ENCODE data around the gene NHEJ1.

Gene NHEJ1

DNA sequence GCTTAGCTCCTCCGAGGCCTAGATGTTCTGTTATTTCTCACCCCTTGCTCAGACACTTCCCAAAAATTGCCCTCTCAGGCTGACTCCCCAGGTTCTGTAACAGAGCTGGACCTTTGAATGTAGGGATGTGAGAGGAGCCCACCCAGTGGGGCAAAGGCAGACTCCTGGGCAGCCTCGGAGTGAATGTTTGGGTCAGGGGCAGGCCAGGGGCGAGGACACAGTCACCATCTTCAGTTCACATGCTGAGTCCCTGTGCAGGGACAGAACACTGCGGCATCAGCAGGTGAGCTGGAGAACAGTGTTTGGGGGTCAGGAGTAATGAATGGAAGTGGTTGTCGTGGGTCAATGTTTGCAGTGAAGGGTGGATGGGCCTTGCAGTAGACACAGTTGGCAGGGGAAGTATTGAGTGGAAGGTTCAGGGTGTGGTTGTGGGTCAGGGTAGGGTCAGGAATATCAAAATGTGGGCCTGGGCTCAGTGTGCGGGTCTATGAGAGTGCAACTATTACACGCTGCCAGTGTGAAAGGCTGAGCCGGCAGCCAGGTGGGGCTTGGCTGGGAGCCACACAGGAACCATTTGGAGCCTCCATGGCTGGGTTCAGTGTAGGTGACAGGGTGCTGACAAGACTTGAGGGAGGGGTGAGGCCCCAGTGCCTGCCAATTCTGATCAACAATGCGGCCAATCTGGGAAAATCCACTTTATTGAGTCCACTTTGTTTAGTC is 104.3 kb downstream of the NHEJ1 start:
- Histone ChIP-seq H3K9me3 (ENCODE audit: control extremely low read depth in 1 of 5, control insufficient read depth in 4 of 5, insufficient read depth in 2 of 5, low read depth in 1 of 5, low read length in 4 of 5) (no peaks in the 10 kb centered on the region), H3K36me3 (ENCODE audit: control insufficient read depth in 4 of 4, insufficient read depth in 4 of 4, low read length in 3 of 4) (no peaks in the 10 kb centered on the region), H3K27me3 (replicated peaks in 2 of 5; ENCODE audit: control insufficient read depth in 4 of 5, insufficient read depth in 5 of 5, low read length in 4 of 5) (peaks cover 0 to 88% (median 31%) of the 10 kb centered on the region in 5 experiments), H3K27ac (ENCODE audit: insufficient read depth in 1 of 2, low read depth in 1 of 2, low read length in 2 of 2, poor library complexity in 1 of 2, severe bottlenecking in 2 of 2) (no peak overlapping the region), H3K4me3 (ENCODE audit: control insufficient read depth in 1 of 7, extremely low read depth in 1 of 7, insufficient read depth in 4 of 7, low read depth in 2 of 7, low read length in 6 of 7) (no peak overlapping the region), H3K4me1 (ENCODE audit: control extremely low read depth in 1 of 4, control insufficient read depth in 4 of 4, insufficient read depth in 4 of 4, low read length in 3 of 4) (peaks cover 0 to 39% (median 20%) of the 10 kb centered on the region in 4 experiments)
- DNase-seq, result no peak
- 84% methylated on average over 7 of the region's 9 CpGs for WGBS (ENCODE audit: insufficient coverage)
- POLR2A ChIA-PET, result no interaction called here
- CTCF ChIA-PET, result interaction anchor here (1.0 to 25.1 kb wide), 10 partner anchors 11 to 98 kb away, joined by 3 to 336 read pairs (median 4); partner anchors contain the start of gene NHEJ1

DNA sequence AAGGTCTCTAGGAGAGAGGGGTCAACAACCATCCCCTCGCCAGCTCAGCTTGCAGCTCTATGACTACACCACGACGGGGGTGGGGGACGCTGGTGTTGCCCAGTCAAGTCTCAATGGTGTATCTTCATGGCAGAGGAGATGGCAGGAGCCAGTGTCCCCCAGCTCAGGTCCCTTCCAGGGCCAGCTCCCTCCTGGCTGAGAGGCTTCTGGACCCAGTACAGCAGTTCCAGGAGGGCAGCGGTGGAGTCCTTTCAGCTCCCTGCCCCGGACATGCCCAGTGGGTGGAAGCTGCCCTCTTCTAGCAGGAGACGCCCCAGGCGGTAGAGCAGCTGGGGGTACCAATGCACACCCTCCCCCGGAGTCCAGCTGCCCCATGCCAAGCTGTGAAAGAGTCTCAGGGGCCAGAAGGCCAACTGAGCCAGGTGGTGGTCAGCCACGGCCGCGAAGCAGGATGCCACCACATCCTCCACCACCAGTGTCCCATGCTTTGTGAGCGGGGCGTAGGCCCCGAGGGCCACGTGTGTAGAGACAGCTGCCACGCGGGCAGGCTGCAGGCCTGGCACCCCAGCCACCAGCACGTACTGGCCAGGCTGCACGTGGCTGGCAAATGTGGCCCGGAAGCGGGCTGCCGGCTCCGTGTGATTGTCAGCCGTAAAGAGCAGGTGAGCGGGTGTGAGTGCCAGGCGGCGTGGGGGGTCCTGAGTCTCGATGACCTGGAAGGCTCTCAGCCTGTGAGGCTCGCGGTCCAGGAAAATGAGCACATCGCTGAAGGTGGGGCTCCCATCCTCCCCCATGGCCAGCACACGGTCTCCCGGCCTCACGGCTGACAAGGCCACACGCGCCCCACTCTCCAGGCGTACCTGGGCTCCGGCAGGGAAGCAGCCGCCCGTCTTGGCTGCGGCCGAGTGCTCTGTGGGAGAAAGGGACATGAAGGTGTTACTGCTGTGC is 105.4 kb downstream of the NHEJ1 start:
- peaks cover 0 to 89% (median 31%) of the 10 kb centered on the region in 5 experiments for H3K27me3 ChIP-seq (replicated peaks in 2 of 5; ENCODE audit: control insufficient read depth in 4 of 5, insufficient read depth in 5 of 5, low read length in 4 of 5)
- no peak overlapping the region for H3K27ac ChIP-seq (ENCODE audit: insufficient read depth in 1 of 2, low read depth in 1 of 2, low read length in 2 of 2, poor library complexity in 1 of 2, severe bottlenecking in 2 of 2)
- peaks cover 0 to 30% (median 15%) of the 10 kb centered on the region in 4 experiments for H3K4me1 ChIP-seq (ENCODE audit: control extremely low read depth in 1 of 4, control insufficient read depth in 4 of 4, insufficient read depth in 4 of 4, low read length in 3 of 4)
- ChIA-PET CTCF (interaction anchor here (1.0 to 25.1 kb wide), 10 partner anchors 10 to 99 kb away, joined by 3 to 336 read pairs (median 4); partner anchors contain the start of gene NHEJ1), POLR2A (no interaction called here)
- no peaks in the 10 kb centered on the region for H3K36me3 ChIP-seq (ENCODE audit: control insufficient read depth in 4 of 4, insufficient read depth in 4 of 4, low read length in 3 of 4)
- no peaks in the 10 kb centered on the region for H3K9me3 ChIP-seq (ENCODE audit: control extremely low read depth in 1 of 5, control insufficient read depth in 4 of 5, insufficient read depth in 2 of 5, low read depth in 1 of 5, low read length in 4 of 5)
- DNase-seq, result no peak
- 94% methylated on average over 36 of the region's 43 CpGs for WGBS (ENCODE audit: insufficient coverage)
- no peak overlapping the region for H3K4me3 ChIP-seq (ENCODE audit: control insufficient read depth in 1 of 7, extremely low read depth in 1 of 7, insufficient read depth in 4 of 7, low read depth in 2 of 7, low read length in 6 of 7)

DNA sequence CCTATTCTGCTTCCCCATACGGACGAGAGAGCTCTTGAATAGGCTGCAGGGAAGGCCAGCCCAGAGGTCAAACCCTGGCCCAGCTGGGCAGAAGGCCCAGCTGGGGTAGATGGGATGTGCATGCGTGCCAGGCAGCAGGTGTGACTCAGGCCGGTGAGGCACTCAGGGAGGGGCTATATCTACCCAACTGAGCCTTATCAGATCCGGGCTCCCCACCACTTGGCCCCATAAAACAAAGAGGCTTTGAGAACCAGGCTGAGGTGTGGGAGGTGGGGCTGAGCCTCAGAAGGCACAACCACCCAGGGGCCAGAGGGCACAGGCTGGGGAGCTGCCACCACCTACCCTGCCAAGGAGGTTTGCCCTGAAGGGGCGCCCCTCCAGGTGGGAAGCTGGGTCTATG is 111.3 kb downstream of the NHEJ1 start:
- H3K9me3 ChIP-seq (ENCODE audit: control extremely low read depth in 1 of 5, control insufficient read depth in 4 of 5, insufficient read depth in 2 of 5, low read depth in 1 of 5, low read length in 4 of 5), result no peaks in the 10 kb centered on the region
- H3K27me3 ChIP-seq (replicated peaks in 2 of 5; ENCODE audit: control insufficient read depth in 4 of 5, insufficient read depth in 5 of 5, low read length in 4 of 5), result peaks cover 0 to 74% (median 14%) of the 10 kb centered on the region in 5 experiments
- H3K4me1 ChIP-seq (ENCODE audit: control extremely low read depth in 1 of 4, control insufficient read depth in 4 of 4, insufficient read depth in 4 of 4, low read length in 3 of 4), result no peaks in the 10 kb centered on the region
- no peaks in the 10 kb centered on the region for H3K36me3 ChIP-seq (ENCODE audit: control insufficient read depth in 4 of 4, insufficient read depth in 4 of 4, low read length in 3 of 4)
- H3K27ac ChIP-seq (ENCODE audit: insufficient read depth in 1 of 2, low read depth in 1 of 2, low read length in 2 of 2, poor library complexity in 1 of 2, severe bottlenecking in 2 of 2), result no peak overlapping the region
- H3K4me3 ChIP-seq (ENCODE audit: control insufficient read depth in 1 of 7, extremely low read depth in 1 of 7, insufficient read depth in 4 of 7, low read depth in 2 of 7, low read length in 6 of 7), result no peak overlapping the region
- no peak for DNase-seq
- ChIA-PET POLR2A (no interaction called here), CTCF (interaction anchor here (2.7 kb wide), 1 partner anchor 10 kb away, joined by 10 read pairs; no protein-coding TSS in a partner anchor)
- 93% methylated on average over 4 of the region's 6 CpGs for WGBS (ENCODE audit: insufficient coverage)

DNA sequence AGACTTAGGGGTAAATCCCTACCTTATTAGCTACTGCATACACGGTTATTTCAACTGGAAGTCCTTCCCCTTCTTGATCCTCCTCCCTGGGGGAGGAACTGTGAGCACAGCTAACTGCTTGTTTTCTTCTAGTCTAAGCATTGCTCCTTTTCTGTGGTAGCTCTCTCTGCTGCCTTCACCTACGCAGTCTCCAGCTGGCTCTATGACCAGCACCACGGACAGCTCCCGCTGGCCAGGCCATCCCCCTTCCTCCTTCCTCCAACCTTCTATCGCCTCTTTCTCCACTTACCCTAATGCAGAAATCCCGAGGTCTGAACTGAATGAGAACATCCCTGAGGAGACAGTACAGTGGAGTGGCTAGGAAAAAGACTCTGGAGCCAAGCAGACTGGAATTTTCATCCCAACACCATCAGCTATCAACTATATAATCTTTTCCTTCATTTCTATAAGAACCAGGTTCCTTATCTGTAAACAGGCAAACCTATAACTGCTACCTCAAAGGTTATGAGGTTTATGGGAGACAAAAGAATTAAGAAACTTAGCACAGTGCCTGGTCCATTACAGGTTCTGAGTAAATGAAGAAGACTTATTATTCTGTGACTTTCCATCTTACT is 114.6 kb downstream of the NHEJ1 start:
- CTCF ChIA-PET, result interaction anchor here (0.9 to 2.1 kb wide), 9 partner anchors 10 to 253 kb away, joined by 3 to 8 read pairs (median 4); no protein-coding TSS in a partner anchor
- H3K27me3 ChIP-seq (replicated peaks in 2 of 5; ENCODE audit: control insufficient read depth in 4 of 5, insufficient read depth in 5 of 5, low read length in 4 of 5), result peaks cover 4 to 84% (median 22%) of the 10 kb centered on the region in 5 experiments
- no peaks in the 10 kb centered on the region for H3K9me3 ChIP-seq (ENCODE audit: control extremely low read depth in 1 of 5, control insufficient read depth in 4 of 5, insufficient read depth in 2 of 5, low read depth in 1 of 5, low read length in 4 of 5)

DNA sequence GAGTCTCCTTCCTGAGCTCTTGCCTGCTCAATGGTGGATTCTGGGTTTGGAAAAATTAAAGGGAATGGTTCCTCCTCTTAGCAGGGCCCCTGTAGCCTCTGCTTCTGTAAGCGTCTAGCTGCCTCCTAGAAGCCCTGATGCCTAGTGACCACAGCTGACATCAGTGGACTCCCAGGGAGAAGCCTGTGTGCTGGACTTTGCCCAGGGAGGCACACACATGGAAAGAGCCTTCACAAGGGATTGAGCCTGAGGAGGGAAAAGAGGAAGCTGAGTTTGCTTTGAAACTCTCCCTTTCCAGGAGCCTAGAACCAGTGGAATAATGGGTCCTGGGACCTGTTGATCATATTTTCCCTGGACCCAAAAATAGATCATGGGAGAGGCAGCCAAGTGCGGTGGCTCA is 117.9 kb downstream of the NHEJ1 start:
- 100% methylated on average over 1 of the region's 2 CpGs for WGBS (ENCODE audit: insufficient coverage)
- no peak overlapping the region for H3K4me3 ChIP-seq (ENCODE audit: control insufficient read depth in 1 of 7, extremely low read depth in 1 of 7, insufficient read depth in 4 of 7, low read depth in 2 of 7, low read length in 6 of 7)
- H3K9me3 ChIP-seq (ENCODE audit: control extremely low read depth in 1 of 5, control insufficient read depth in 4 of 5, insufficient read depth in 2 of 5, low read depth in 1 of 5, low read length in 4 of 5), result peaks cover 0 to 7% (median 0%) of the 10 kb centered on the region in 5 experiments
- no peaks in the 10 kb centered on the region for H3K36me3 ChIP-seq (ENCODE audit: control insufficient read depth in 4 of 4, insufficient read depth in 4 of 4, low read length in 3 of 4)
- H3K27me3 ChIP-seq (replicated peaks in 2 of 5; ENCODE audit: control insufficient read depth in 4 of 5, insufficient read depth in 5 of 5, low read length in 4 of 5), result peaks cover 4 to 83% (median 30%) of the 10 kb centered on the region in 5 experiments
- DNase-seq, result no peak
- H3K27ac ChIP-seq (ENCODE audit: insufficient read depth in 1 of 2, low read depth in 1 of 2, low read length in 2 of 2, poor library complexity in 1 of 2, severe bottlenecking in 2 of 2), result no peak overlapping the region
- H3K4me1 ChIP-seq (ENCODE audit: control extremely low read depth in 1 of 4, control insufficient read depth in 4 of 4, insufficient read depth in 4 of 4, low read length in 3 of 4), result peaks cover 0 to 4% (median 1%) of the 10 kb centered on the region in 4 experiments
- ChIA-PET POLR2A (no interaction called here), CTCF (interaction anchor here (0.7 to 2.4 kb wide), 7 partner anchors 9 to 78 kb away, joined by 3 to 11 read pairs (median 3); no protein-coding TSS in a partner anchor)

More for the DNA sequence above, 114.6 kb downstream of the NHEJ1 start:
- H3K4me3 ChIP-seq (ENCODE audit: control insufficient read depth in 1 of 7, extremely low read depth in 1 of 7, insufficient read depth in 4 of 7, low read depth in 2 of 7, low read length in 6 of 7), result no peak overlapping the region
- DNase-seq, result peak; percentile 45 to 68 (median 63)
- POLR2A ChIA-PET, result no interaction called here
- no peak overlapping the region for H3K27ac ChIP-seq (ENCODE audit: insufficient read depth in 1 of 2, low read depth in 1 of 2, low read length in 2 of 2, poor library complexity in 1 of 2, severe bottlenecking in 2 of 2)
- peaks cover 0 to 4% (median 1%) of the 10 kb centered on the region in 4 experiments for H3K4me1 ChIP-seq (ENCODE audit: control extremely low read depth in 1 of 4, control insufficient read depth in 4 of 4, insufficient read depth in 4 of 4, low read length in 3 of 4)
- H3K36me3 ChIP-seq (ENCODE audit: control insufficient read depth in 4 of 4, insufficient read depth in 4 of 4, low read length in 3 of 4), result no peaks in the 10 kb centered on the region
- WGBS (ENCODE audit: insufficient coverage), result 0% methylated on average over 4 of the region's 6 CpGs

DNA sequence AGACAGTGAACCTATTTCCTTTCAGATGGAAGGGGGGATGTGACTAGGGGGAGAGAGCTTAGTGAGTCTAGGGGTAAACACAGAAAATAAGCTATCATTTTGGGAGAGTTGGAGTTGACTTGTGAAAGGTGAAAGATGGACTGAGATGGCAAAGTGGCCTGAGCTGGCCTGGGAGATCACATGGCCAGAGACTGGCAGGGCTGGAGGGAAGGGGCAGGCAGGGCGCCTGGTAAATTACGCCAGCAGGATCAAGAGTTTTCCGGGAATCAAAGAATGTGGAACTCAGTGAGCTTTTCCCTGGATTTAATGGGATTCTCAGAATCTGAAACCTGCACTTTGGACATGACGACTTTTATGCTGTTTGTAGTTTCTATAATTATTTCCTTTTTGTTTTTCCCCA is 118.5 kb downstream of the NHEJ1 start:
- WGBS (ENCODE audit: insufficient coverage), result 94% methylated on average over 3 of the region's 4 CpGs
- Histone ChIP-seq H3K27ac (ENCODE audit: insufficient read depth in 1 of 2, low read depth in 1 of 2, low read length in 2 of 2, poor library complexity in 1 of 2, severe bottlenecking in 2 of 2) (no peak overlapping the region), H3K4me1 (ENCODE audit: control extremely low read depth in 1 of 4, control insufficient read depth in 4 of 4, insufficient read depth in 4 of 4, low read length in 3 of 4) (peaks cover 0 to 4% (median 1%) of the 10 kb centered on the region in 4 experiments), H3K36me3 (ENCODE audit: control insufficient read depth in 4 of 4, insufficient read depth in 4 of 4, low read length in 3 of 4) (no peaks in the 10 kb centered on the region), H3K27me3 (replicated peaks in 2 of 5; ENCODE audit: control insufficient read depth in 4 of 5, insufficient read depth in 5 of 5, low read length in 4 of 5) (peaks cover 4 to 83% (median 35%) of the 10 kb centered on the region in 5 experiments), H3K4me3 (ENCODE audit: control insufficient read depth in 1 of 7, extremely low read depth in 1 of 7, insufficient read depth in 4 of 7, low read depth in 2 of 7, low read length in 6 of 7) (no peak overlapping the region), H3K9me3 (ENCODE audit: control extremely low read depth in 1 of 5, control insufficient read depth in 4 of 5, insufficient read depth in 2 of 5, low read depth in 1 of 5, low read length in 4 of 5) (peaks cover 0 to 7% (median 0%) of the 10 kb centered on the region in 5 experiments)
- POLR2A ChIA-PET, result no interaction called here
- CTCF ChIA-PET, result interaction anchor here (0.7 to 2.4 kb wide), 7 partner anchors 11 to 79 kb away, joined by 3 to 11 read pairs (median 5); no protein-coding TSS in a partner anchor
- no peak for DNase-seq

Data from common myeloid progenitor, CD34-positive (primary cell).